NT2/D1 (cell line): ENCODE results near the gene CLPTM1.

ENCODE experiments used
- SUZ12 ChIP-seq: IDR thresholded peaks from 2 replicates; pipeline ENCODE4 v1.6.1; 2011; ENCODE audit not compliant: insufficient read length, insufficient read depth; ENCODE audit errors: extremely low read depth
- ZNF274 ChIP-seq: IDR thresholded peaks from 2 replicates; pipeline ENCODE4 v1.6.1; 2011; ENCODE audit warnings: mild to moderate bottlenecking, low read depth, low read length

DNA sequence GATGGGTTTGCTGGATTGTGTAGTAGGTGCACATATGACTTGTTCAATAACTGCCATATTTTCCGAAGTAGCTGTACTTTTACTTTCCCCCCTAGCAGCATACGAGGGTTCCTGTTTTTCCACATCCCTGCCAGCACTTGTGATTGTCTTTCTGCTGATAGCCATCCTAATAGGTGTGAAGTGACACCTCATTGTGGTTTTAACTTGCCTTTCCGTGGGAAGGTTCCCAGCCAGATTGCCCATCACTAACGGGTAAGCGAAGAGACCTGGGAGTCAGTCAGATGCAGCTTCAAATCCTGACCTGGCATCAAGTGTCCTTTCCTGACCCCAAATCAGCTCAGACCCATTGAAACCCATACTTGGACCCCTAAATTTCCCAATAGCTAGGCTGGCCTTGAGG is 4.5 kb downstream of the CLPTM1 start:
- TF ChIP-seq SUZ12 = no peak
- no peak for TF ChIP-seq ZNF274
